GM12873 (cell line): ENCODE data around the gene ANXA2.

ENCODE experiments used
- CTCF ChIP-seq: IDR thresholded peaks from 2 replicates; pipeline ENCODE4 v1.5.1; 2012; ENCODE audit warnings: low read depth, mild to moderate bottlenecking, moderate library complexity, low read length, control low read depth; ENCODE audit not compliant: insufficient read depth; ENCODE audit errors: missing control alignments

Gene ANXA2

GRCh38 chr15:60338810-60339209 is 59.0 kb downstream of the ANXA2 start:
- no peak for TF ChIP-seq CTCF

GRCh38 chr15:60337076-60337475 is 60.7 kb downstream of the ANXA2 start:
- TF ChIP-seq CTCF, result no peak

GRCh38 chr15:60328852-60329443 is 68.8 kb downstream of the ANXA2 start:
- TF ChIP-seq CTCF, result peak; percentile 65

- peak; percentile 86 for TF ChIP-seq CTCF
Measured at GRCh38 chr15:60326824-60327654, 70.7 kb downstream of the ANXA2 start.

GRCh38 chr15:60326343-60326742 is 71.4 kb downstream of the ANXA2 start:
- no peak for TF ChIP-seq CTCF

- no peak for TF ChIP-seq CTCF
Measured at GRCh38 chr15:60325905-60326304, 71.9 kb downstream of the ANXA2 start.

GRCh38 chr15:60324706-60325438 is 72.9 kb downstream of the ANXA2 start:
- TF ChIP-seq CTCF, result no peak
